ENCODE results near the gene DIS3L2.

DNA sequence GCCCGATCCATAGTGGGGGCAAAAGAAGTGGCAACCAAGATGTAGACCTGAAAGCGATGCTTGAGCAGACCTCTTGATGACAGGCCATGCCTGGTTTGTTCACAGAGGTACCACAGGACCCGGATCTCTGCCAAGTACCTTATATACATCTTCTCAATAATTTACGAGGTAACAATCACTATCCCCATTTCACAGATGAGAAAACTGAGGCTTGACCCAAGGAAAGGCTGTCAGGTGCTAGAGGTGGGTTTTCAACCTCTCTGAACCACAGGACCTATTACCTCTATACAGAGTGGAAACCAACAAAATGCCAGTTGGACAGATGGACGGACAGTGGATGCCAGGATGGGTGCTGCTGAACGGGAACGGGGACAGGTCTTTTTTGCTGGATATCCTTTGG is 13.8 kb upstream of the DIS3L2 start:
- TF ChIP-seq, protein P1, sequence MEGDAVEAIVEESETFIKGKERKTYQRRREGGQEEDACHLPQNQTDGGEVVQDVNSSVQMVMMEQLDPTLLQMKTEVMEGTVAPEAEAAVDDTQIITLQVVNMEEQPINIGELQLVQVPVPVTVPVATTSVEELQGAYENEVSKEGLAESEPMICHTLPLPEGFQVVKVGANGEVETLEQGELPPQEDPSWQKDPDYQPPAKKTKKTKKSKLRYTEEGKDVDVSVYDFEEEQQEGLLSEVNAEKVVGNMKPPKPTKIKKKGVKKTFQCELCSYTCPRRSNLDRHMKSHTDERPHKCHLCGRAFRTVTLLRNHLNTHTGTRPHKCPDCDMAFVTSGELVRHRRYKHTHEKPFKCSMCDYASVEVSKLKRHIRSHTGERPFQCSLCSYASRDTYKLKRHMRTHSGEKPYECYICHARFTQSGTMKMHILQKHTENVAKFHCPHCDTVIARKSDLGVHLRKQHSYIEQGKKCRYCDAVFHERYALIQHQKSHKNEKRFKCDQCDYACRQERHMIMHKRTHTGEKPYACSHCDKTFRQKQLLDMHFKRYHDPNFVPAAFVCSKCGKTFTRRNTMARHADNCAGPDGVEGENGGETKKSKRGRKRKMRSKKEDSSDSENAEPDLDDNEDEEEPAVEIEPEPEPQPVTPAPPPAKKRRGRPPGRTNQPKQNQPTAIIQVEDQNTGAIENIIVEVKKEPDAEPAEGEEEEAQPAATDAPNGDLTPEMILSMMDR (IDR thresholded peaks at IDR 0.05; ENCODE audit: low read length): no peak
- TF ChIP-seq EZH2 (IDR thresholded peaks at IDR 0.05; ENCODE audit: borderline replicate concordance, low read length): no peak

All from OCI-LY1 (cell line).